KMS-11 (cell line): ENCODE measurements around the gene TMEM82.
"Not testable (repeated sequence)": the region's sequence is repeated elsewhere in the genome, so short reads cannot be mapped to it uniquely, and the experiment has no call there.

Source experiments
- H2AFZ ChIP-seq: fragments of 200-600 bp; sonication (generic); 2 replicates; pipeline ENCODE4 v1.6.1; 2016; ENCODE audit warnings: antibody characterized with exemption, mixed run types, low read depth
- H3K27ac ChIP-seq: fragments of 200-600 bp; sonication (generic); 2 replicates; pipeline ENCODE4 v1.6.1; 2016; ENCODE audit warnings: mild to moderate bottlenecking, mixed run types
- H3K27me3 ChIP-seq: fragments of 200-600 bp; sonication (generic); 2 replicates; pipeline ENCODE4 v1.6.1; 2017; ENCODE audit warnings: mild to moderate bottlenecking, low read depth, mixed run types, moderate library complexity; ENCODE audit not compliant: insufficient read depth
- H3K36me3 ChIP-seq: fragments of 200-600 bp; sonication (generic); 2 replicates; pipeline ENCODE4 v1.6.1; 2017; ENCODE audit warnings: mild to moderate bottlenecking, mixed run types; ENCODE audit not compliant: insufficient read depth
- H3K4me1 ChIP-seq: fragments of 200-600 bp; sonication (generic); 2 replicates; pipeline ENCODE4 v1.6.1; 2016; ENCODE audit warnings: mild to moderate bottlenecking, low read depth, mixed run types; ENCODE audit not compliant: poor library complexity, severe bottlenecking
- H3K4me2 ChIP-seq: fragments of 200-600 bp; sonication (generic); 2 replicates; pipeline ENCODE4 v1.7.0; 2016; ENCODE audit warnings: mild to moderate bottlenecking, mixed run types
- H3K4me3 ChIP-seq: fragments of 200-600 bp; sonication (generic); IDR thresholded peaks from 2 replicates; pipeline ENCODE4 v1.6.1; 2017; ENCODE audit warnings: low read depth, low read length, mixed read lengths; ENCODE audit not compliant: insufficient read depth
- H3K79me2 ChIP-seq: fragments of 200-600 bp; sonication (generic); 2 replicates; pipeline ENCODE4 v1.6.1; 2016; ENCODE audit warnings: low read depth, mixed run types; ENCODE audit not compliant: insufficient read depth
- H3K9ac ChIP-seq: fragments of 200-600 bp; sonication (generic); 2 replicates; pipeline ENCODE4 v1.6.1; 2016; ENCODE audit warnings: mild to moderate bottlenecking, mixed run types
- H4K20me1 ChIP-seq: fragments of 200-600 bp; sonication (generic); 2 replicates; pipeline ENCODE4 v1.6.1; 2016; ENCODE audit warnings: mild to moderate bottlenecking, mixed run types; ENCODE audit not compliant: insufficient read depth
- CTCF ChIP-seq: fragments of 200-600 bp; sonication (generic); conservative IDR thresholded peaks from 2 replicates; pipeline ENCODE4 v1.6.1; 2017; ENCODE audit warnings: low read depth, mild to moderate bottlenecking, antibody characterized with exemption, low read length, moderate library complexity, mixed read lengths

The TMEM82 gene

DNA sequence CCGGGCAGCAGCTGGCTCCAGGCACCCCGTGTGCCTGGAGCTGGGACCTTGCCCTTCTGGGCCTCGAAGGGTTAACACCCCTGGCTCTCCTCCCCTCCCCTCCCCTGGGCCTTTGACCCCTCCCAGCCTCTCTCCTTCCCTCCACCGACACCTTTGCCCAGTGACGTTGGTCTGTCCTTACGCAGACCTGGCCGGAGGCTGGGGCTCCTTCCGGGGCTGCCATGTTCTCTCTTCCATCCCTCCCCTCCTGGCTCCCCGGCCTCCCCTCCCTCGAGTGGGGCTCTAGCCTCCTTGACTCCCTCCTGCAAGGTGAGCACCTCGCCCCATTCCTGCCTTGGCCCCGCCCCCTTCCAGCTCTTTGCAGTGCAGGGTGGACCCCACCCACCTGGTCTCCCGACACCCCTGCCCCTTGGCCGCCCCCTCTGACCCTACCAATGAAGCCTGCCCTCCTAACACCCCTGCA is at the start of gene TMEM82:
Gene TMEM82, plus strand, starts transcription at position 161 of the 463 bp plus-strand sequence. Its CDS starts 61 bp downstream, at position 222.
- Histone ChIP-seq H3K4me3 (no peak within 1 kb of the TSS), H2AFZ (peak within 1 kb of the TSS; percentile 25; the same call in 1 of the 2 replicates), H3K4me2 (peak within 1 kb of the TSS; percentile 34; the same call in 1 of the 2 replicates), H3K79me2 (no peaks in the 10 kb centered on the region), H3K4me1 (peaks cover 25% of the 10 kb centered on the region), H3K9ac (no peak within 1 kb of the TSS), H3K27ac (no peak within 1 kb of the TSS), H4K20me1 (no peaks in the 10 kb centered on the region), H3K27me3 (no peaks in the 10 kb centered on the region), H3K36me3 (no peaks in the 10 kb centered on the region)
- TF ChIP-seq CTCF: no peak

- no peak overlapping the region for H3K9ac ChIP-seq
- H3K27ac ChIP-seq: no peak overlapping the region
- no peak overlapping the region for H3K4me2 ChIP-seq
- no peaks in the 10 kb centered on the region for H4K20me1 ChIP-seq
- H3K4me3 ChIP-seq: no peak overlapping the region
- no peaks in the 10 kb centered on the region for H3K27me3 ChIP-seq
- H3K79me2 ChIP-seq: peaks cover 57% of the 10 kb centered on the region
- peaks cover 19% of the 10 kb centered on the region for H3K4me1 ChIP-seq
- TF ChIP-seq CTCF: no peak
- no peaks in the 10 kb centered on the region for H3K36me3 ChIP-seq
- no peak overlapping the region for H2AFZ ChIP-seq
These were observed 48.9 kb upstream of the TMEM82 start for GRCh38 chr1:15693371-15693770.

DNA sequence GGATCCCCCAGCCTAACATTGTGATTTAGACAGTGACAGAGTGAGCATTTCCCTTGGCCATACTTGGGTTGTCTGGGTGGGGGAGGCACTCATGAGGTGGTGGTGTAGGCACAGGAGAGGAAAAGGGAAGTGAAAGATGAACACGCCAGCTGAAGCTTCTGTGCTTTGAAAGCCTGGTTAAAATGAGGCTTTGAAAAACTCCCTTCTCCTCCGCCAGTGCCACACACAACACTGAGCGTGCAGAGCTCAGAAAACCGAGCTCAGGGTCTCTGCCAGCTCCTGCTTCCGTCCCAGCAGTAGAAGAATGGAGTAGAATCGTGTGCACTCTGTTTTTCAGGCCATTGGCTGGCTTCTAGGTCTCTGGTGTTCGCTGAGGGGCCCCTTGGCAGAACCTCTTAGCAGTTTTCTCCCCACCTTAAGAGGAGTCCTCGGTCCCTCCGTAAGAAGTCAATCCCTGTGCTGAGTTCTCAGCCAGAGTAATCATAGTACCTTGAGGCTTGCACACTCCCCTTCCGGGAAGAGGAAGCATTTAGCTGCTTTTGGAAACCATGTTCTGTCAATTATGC is 45.3 kb upstream of the TMEM82 start:
- Histone ChIP-seq H3K9ac (no peak overlapping the region), H3K79me2 (peaks cover 29% of the 10 kb centered on the region; the same call in 1 of the 2 replicates)

GRCh38 chr1:15698201-15698600 is 44.1 kb upstream of the TMEM82 start:
- H2AFZ ChIP-seq: no peak overlapping the region
- H3K27ac ChIP-seq: no peak overlapping the region
- no peak for TF ChIP-seq CTCF
- H3K9ac ChIP-seq: no peak overlapping the region
- peaks cover 28% of the 10 kb centered on the region; the same call in 1 of the 2 replicates for H3K79me2 ChIP-seq
- H3K4me1 ChIP-seq: peaks cover 19% of the 10 kb centered on the region
- no peak overlapping the region for H3K4me2 ChIP-seq
- H4K20me1 ChIP-seq: no peaks in the 10 kb centered on the region
- H3K36me3 ChIP-seq: no peaks in the 10 kb centered on the region
- H3K4me3 ChIP-seq: no peak overlapping the region
- H3K27me3 ChIP-seq: no peaks in the 10 kb centered on the region

More for the DNA sequence above, 45.3 kb upstream of the TMEM82 start:
- Histone ChIP-seq H4K20me1 (no peaks in the 10 kb centered on the region), H2AFZ (no peak overlapping the region), H3K36me3 (no peaks in the 10 kb centered on the region), H3K4me1 (peaks cover 19% of the 10 kb centered on the region), H3K4me3 (no peak overlapping the region), H3K27ac (peak overlapping the region; percentile 39; the same call in 1 of the 2 replicates), H3K27me3 (no peaks in the 10 kb centered on the region), H3K4me2 (no peak overlapping the region; the same call in 1 of the 2 replicates)
- TF ChIP-seq CTCF: no peak

DNA sequence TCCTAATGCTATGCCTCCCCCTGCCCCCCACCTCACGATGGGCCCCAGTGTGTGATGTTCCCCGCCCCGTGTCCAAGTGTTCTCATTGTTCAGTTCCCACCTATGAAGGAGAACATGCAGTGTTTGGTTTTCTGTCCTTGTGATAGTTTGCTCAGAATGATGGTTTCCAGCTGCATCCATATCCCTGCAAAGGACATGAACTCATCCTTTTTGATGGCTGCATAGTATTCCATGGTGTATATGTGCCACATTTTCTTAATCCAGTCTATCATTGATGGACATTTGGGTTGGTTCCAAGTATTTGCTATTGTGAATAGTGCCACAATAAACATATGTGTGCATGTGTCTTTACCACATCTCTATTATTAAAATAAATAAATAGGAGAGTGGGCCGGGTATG is 43.0 kb upstream of the TMEM82 start:
- not testable (repeated sequence) for H3K4me3 ChIP-seq, H3K27ac ChIP-seq, H3K27me3 ChIP-seq, H3K36me3 ChIP-seq, H2AFZ ChIP-seq, H3K4me2 ChIP-seq, H4K20me1 ChIP-seq, H3K9ac ChIP-seq
- peaks cover 19% of the 10 kb centered on the region for H3K4me1 ChIP-seq
- H3K79me2 ChIP-seq: peaks cover 17% of the 10 kb centered on the region; the same call in 1 of the 2 replicates
